Measurements from ENCODE around the gene BTBD9. TPM values are rescaled to one million over a fixed set of nuclear protein-coding genes. Genes with fewer than 3 reads are reported as not detected.

The BTBD9 gene
- total and polyA plus RNA-seq, 9 of the 15 experiments (the other 6 are each of a cell fraction or from before 2014, with no cell fraction given), result 0.08 to 1.6 (median 0.58) TPM

DNA sequence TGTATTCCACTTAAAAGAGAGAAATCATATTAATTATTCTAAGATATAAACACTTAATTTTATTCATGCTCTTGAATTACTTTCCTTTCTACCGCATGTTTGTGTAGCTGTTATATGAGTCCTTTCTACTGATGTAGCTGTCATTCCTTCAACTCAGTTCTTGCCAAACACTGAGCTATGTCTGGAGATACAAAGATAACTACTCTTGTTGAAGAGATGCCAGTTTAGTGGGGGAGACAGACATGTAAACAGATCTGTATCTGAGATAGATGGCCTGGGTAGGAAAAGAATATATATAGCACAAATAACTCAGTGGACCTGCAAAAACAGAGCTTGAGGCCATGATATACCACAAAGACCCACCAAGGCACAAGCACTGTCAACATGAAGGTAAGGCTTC is 157.3 kb downstream of the BTBD9 start (continued):
- TF ChIP-seq CHD4 (IDR thresholded peaks at IDR 0.05; ENCODE audit: insufficient read depth, insufficient replicate concordance, low read depth, low read length, poor library complexity, severe bottlenecking) (no peak), RAD51 (IDR thresholded peaks at IDR 0.05; ENCODE audit: borderline replicate concordance, low read depth) (no peak)
- TF ChIP-seq, protein P1, sequence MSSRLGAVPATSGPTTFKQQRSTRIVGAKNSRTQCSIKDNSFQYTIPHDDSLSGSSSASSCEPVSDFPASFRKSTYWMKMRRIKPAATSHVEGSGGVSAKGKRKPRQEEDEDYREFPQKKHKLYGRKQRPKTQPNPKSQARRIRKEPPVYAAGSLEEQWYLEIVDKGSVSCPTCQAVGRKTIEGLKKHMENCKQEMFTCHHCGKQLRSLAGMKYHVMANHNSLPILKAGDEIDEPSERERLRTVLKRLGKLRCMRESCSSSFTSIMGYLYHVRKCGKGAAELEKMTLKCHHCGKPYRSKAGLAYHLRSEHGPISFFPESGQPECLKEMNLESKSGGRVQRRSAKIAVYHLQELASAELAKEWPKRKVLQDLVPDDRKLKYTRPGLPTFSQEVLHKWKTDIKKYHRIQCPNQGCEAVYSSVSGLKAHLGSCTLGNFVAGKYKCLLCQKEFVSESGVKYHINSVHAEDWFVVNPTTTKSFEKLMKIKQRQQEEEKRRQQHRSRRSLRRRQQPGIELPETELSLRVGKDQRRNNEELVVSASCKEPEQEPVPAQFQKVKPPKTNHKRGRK (tag; IDR thresholded peaks at IDR 0.05), result no peak

DNA sequence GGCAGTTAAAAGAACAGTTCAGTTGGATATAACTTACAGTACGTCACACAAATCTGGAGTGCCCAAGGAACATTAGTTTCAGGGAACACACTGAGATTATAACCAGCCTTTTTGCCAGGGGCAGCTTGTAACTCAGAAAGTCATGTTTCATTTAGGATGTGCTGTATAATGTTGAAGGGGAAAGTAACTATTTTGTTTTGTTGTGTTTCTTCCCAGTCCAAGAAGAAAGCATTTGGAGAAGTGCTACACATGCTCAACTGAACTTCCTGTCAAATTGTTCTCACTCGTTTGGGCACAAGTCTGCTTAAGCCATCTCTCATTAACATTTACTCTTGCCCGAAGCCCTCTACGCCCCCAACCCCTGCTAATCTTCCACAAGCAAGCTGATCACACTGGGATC is 157.9 kb downstream of the BTBD9 start:
- no peak overlapping the region for H3K4me3 ChIP-seq
- H3K4me1 ChIP-seq (replicated peaks in 1 of 2; ENCODE audit: control insufficient read depth in 2 of 2, insufficient read depth in 2 of 2, low read length in 2 of 2), result no peaks in the 10 kb centered on the region
- H3K9me3 ChIP-seq (replicated peaks; ENCODE audit: control insufficient read depth, insufficient read depth, low read depth, low read length), result no peaks in the 10 kb centered on the region
- no peaks in the 10 kb centered on the region for H3K9me1 ChIP-seq (ENCODE audit: control insufficient read depth, insufficient read depth, low read length)
- ATAC-seq, result no peak
- H3K27me3 ChIP-seq (ENCODE audit: control insufficient read depth in 2 of 2, insufficient read depth in 2 of 2, low read length in 2 of 2), result peaks cover 4 to 18% of the 10 kb centered on the region in 2 experiments; a peak in 4 of 5 replicates
- BruUV-seq (replicated peaks), result no TSS peak
- FAIRE-seq, result no peak
- POLR2A ChIA-PET, result interaction anchor here (1.3 kb wide), 1 partner anchor 8 kb away, joined by 6 read pairs; no protein-coding TSS in a partner anchor
- H3K4me2 ChIP-seq (ENCODE audit: insufficient read depth, low read length), result no peak overlapping the region
- no peaks in the 10 kb centered on the region for H3K79me2 ChIP-seq (ENCODE audit: control insufficient read depth, insufficient read depth, low read length)
- CTCF ChIA-PET (ENCODE audit: low intra/inter-chr PET ratio), result interaction anchor here (0.6 kb wide), 1 partner anchor 15 kb away, joined by 3 read pairs; no protein-coding TSS in a partner anchor
- no peaks in the 10 kb centered on the region; the same call in 1 of the 2 replicates for H4K20me1 ChIP-seq (replicated peaks; ENCODE audit: control insufficient read depth, insufficient read depth, low read length)
- intact Hi-C loops (cut with micrococcal nuclease) (no loop called here), in situ Hi-C loops (cut with MboI) (loop anchor here (25.0 kb wide), 3 partner anchors 770 to 1470 kb away; partner anchors contain the start of genes FGD2 and RNF8)
- no peak for DNase-seq (ENCODE audit: extremely low read depth in 1 of 4, low spot score in 3 of 4)
- no peak overlapping the region for H2AFZ ChIP-seq (ENCODE audit: low read depth, low read length)
- 0% methylated on average over 4 of the region's 4 CpGs for WGBS (ENCODE audit: insufficient coverage, low coverage, missing lambda C conversion rate)
- no peaks in the 10 kb centered on the region for H3K36me3 ChIP-seq (ENCODE audit: control insufficient read depth, insufficient read depth, low read length)
- no peak overlapping the region for H3K9ac ChIP-seq (ENCODE audit: insufficient read depth in 1 of 2, low read depth in 2 of 2, low read length in 2 of 2)
- no peak overlapping the region for H3K27ac ChIP-seq (ENCODE audit: extremely low read depth, low read depth, low read length)
- TF ChIP-seq, protein P2, sequence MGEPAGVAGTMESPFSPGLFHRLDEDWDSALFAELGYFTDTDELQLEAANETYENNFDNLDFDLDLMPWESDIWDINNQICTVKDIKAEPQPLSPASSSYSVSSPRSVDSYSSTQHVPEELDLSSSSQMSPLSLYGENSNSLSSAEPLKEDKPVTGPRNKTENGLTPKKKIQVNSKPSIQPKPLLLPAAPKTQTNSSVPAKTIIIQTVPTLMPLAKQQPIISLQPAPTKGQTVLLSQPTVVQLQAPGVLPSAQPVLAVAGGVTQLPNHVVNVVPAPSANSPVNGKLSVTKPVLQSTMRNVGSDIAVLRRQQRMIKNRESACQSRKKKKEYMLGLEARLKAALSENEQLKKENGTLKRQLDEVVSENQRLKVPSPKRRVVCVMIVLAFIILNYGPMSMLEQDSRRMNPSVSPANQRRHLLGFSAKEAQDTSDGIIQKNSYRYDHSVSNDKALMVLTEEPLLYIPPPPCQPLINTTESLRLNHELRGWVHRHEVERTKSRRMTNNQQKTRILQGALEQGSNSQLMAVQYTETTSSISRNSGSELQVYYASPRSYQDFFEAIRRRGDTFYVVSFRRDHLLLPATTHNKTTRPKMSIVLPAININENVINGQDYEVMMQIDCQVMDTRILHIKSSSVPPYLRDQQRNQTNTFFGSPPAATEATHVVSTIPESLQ (CRISPR knock-in tag; IDR thresholded peaks at IDR 0.05), result no peak
- no peak for TF ChIP-seq GABPA (tag; conservative IDR thresholded peaks at IDR 0.05; ENCODE audit: low read depth)
- TF ChIP-seq, protein P3, sequence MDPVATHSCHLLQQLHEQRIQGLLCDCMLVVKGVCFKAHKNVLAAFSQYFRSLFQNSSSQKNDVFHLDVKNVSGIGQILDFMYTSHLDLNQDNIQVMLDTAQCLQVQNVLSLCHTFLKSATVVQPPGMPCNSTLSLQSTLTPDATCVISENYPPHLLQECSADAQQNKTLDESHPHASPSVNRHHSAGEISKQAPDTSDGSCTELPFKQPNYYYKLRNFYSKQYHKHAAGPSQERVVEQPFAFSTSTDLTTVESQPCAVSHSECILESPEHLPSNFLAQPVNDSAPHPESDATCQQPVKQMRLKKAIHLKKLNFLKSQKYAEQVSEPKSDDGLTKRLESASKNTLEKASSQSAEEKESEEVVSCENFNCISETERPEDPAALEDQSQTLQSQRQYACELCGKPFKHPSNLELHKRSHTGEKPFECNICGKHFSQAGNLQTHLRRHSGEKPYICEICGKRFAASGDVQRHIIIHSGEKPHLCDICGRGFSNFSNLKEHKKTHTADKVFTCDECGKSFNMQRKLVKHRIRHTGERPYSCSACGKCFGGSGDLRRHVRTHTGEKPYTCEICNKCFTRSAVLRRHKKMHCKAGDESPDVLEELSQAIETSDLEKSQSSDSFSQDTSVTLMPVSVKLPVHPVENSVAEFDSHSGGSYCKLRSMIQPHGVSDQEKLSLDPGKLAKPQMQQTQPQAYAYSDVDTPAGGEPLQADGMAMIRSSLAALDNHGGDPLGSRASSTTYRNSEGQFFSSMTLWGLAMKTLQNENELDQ (CRISPR knock-in tag; IDR thresholded peaks at IDR 0.05; ENCODE audit: borderline replicate concordance), result no peak
- TF ChIP-seq TRIM28 (IDR thresholded peaks at IDR 0.05), result no peak
- TF ChIP-seq FOXK2 (conservative IDR thresholded peaks at IDR 0.05 in 1 of 2, IDR thresholded peaks at IDR 0.05 in 1 of 2; ENCODE audit: low read depth in 2 of 2), result no peak
- no peak for TF ChIP-seq SRSF7 (optimal IDR thresholded peaks at IDR 0.05; ENCODE audit: low read depth, low read length)
- TF ChIP-seq ZNF431 (CRISPR knock-in tag; IDR thresholded peaks at IDR 0.05), result no peak
- no peak for TF ChIP-seq FOXK1 (CRISPR knock-in tag; IDR thresholded peaks at IDR 0.05; ENCODE audit: borderline replicate concordance)
- TF ChIP-seq, protein P4, sequence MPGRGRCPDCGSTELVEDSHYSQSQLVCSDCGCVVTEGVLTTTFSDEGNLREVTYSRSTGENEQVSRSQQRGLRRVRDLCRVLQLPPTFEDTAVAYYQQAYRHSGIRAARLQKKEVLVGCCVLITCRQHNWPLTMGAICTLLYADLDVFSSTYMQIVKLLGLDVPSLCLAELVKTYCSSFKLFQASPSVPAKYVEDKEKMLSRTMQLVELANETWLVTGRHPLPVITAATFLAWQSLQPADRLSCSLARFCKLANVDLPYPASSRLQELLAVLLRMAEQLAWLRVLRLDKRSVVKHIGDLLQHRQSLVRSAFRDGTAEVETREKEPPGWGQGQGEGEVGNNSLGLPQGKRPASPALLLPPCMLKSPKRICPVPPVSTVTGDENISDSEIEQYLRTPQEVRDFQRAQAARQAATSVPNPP (IDR thresholded peaks at IDR 0.05; ENCODE audit: borderline replicate concordance, insufficient read depth, insufficient read length), result no peak
